Calu3 (cell line): ENCODE measurements around the gene NPBWR2. TPM values are rescaled to one million over a fixed set of nuclear protein-coding genes. Genes with fewer than 3 reads are reported as not detected.
"Not testable (repeated sequence)": the region's sequence is repeated elsewhere in the genome, so short reads cannot be mapped to it uniquely, and the experiment has no call there.

Source experiments
- BruUV-seq: library from RNA; stranded (reverse); fragments of 400-500 nt; replicated peaks from 2 replicates; lab custom pipeline; 2021; lab: Mats Ljungman, UMichigan
- CTCF ChIA-PET: fragments of 300-600 bp; sonication (Branson Sonifier 250); formaldehyde crosslinking; loops from one replicate; lab custom pipeline; 2022; ENCODE audit warnings: antibody characterized with exemption; lab: Charles Lee
- DNase-seq: peaks from one replicate; pipeline ENCODE4 v3.0.0; 2022
- H3K27ac Mint-ChIP-seq: one replicate; pipeline ENCODE4 v1.8.0; 2022; ENCODE audit warnings: mixed read lengths; ENCODE audit not compliant: unreplicated experiment
- H3K27me3 Mint-ChIP-seq: one replicate; pipeline ENCODE4 v1.8.0; 2022; ENCODE audit warnings: mixed read lengths; ENCODE audit not compliant: unreplicated experiment
- H3K36me3 Mint-ChIP-seq: one replicate; pipeline ENCODE4 v1.8.0; 2022; ENCODE audit warnings: mild to moderate bottlenecking, moderate library complexity, mixed read lengths; ENCODE audit not compliant: insufficient read depth, unreplicated experiment
- H3K4me1 Mint-ChIP-seq: one replicate; pipeline ENCODE4 v1.8.0; 2022; ENCODE audit warnings: mild to moderate bottlenecking, low read depth, mixed read lengths; ENCODE audit not compliant: unreplicated experiment
- H3K4me3 Mint-ChIP-seq: one replicate; pipeline ENCODE4 v1.8.0; 2022; ENCODE audit warnings: mild to moderate bottlenecking, low read depth, moderate library complexity, mixed read lengths; ENCODE audit not compliant: unreplicated experiment
- H3K9me3 Mint-ChIP-seq: one replicate; pipeline ENCODE4 v1.8.0; 2022; ENCODE audit warnings: low read depth, mixed read lengths; ENCODE audit not compliant: unreplicated experiment
- intact Hi-C: fragments of 100-400 bp; cut with micrococcal nuclease; formaldehyde crosslinking; loops from one replicate; pipeline ENCODE4 v1.10.0; 2022; ENCODE audit not compliant: unreplicated experiment
- total RNA-seq: library from RNA; stranded (reverse); gene quantifications from 2 replicates; pipeline ENCODE4 v1.2.3, GENCODE V29; 2022
- TF ChIP-seq, protein P1 (sequence below): fragments of 200-600 bp; IDR thresholded peaks from one replicate; pipeline ENCODE4 v1.8.0; 2022; ENCODE audit warnings: antibody characterized with exemption; ENCODE audit not compliant: unreplicated experiment

NPBWR2 gene
- total RNA-seq, 1 experiment from 2014 or later: not detected

- H3K4me1 Mint-ChIP-seq: peaks cover 8% of the 10 kb centered on the region
- BruUV-seq: no TSS peak
- H3K4me3 Mint-ChIP-seq: no peak overlapping the region
- H3K9me3 Mint-ChIP-seq: no peaks in the 10 kb centered on the region
- TF ChIP-seq, protein P1, sequence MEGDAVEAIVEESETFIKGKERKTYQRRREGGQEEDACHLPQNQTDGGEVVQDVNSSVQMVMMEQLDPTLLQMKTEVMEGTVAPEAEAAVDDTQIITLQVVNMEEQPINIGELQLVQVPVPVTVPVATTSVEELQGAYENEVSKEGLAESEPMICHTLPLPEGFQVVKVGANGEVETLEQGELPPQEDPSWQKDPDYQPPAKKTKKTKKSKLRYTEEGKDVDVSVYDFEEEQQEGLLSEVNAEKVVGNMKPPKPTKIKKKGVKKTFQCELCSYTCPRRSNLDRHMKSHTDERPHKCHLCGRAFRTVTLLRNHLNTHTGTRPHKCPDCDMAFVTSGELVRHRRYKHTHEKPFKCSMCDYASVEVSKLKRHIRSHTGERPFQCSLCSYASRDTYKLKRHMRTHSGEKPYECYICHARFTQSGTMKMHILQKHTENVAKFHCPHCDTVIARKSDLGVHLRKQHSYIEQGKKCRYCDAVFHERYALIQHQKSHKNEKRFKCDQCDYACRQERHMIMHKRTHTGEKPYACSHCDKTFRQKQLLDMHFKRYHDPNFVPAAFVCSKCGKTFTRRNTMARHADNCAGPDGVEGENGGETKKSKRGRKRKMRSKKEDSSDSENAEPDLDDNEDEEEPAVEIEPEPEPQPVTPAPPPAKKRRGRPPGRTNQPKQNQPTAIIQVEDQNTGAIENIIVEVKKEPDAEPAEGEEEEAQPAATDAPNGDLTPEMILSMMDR: no peak
- H3K27me3 Mint-ChIP-seq: peaks cover 60% of the 10 kb centered on the region
- H3K27ac Mint-ChIP-seq: no peak overlapping the region
- DNase-seq: no peak
- CTCF ChIA-PET: interaction anchor here (0.7 to 3.2 kb wide), 3 partner anchors 38 to 423 kb away, joined by 3 to 33 read pairs (median 11); no protein-coding TSS in a partner anchor
- H3K36me3 Mint-ChIP-seq: no peaks in the 10 kb centered on the region
- intact Hi-C loops: loop anchor here (5.0 kb wide), 2 partner anchors 39 to 84 kb away; partner anchors contain the start of genes C20orf204, LKAAEAR1 and OPRL1
Measured at GRCh38 chr20:64121586-64121985, 14.2 kb upstream of the NPBWR2 start.

DNA sequence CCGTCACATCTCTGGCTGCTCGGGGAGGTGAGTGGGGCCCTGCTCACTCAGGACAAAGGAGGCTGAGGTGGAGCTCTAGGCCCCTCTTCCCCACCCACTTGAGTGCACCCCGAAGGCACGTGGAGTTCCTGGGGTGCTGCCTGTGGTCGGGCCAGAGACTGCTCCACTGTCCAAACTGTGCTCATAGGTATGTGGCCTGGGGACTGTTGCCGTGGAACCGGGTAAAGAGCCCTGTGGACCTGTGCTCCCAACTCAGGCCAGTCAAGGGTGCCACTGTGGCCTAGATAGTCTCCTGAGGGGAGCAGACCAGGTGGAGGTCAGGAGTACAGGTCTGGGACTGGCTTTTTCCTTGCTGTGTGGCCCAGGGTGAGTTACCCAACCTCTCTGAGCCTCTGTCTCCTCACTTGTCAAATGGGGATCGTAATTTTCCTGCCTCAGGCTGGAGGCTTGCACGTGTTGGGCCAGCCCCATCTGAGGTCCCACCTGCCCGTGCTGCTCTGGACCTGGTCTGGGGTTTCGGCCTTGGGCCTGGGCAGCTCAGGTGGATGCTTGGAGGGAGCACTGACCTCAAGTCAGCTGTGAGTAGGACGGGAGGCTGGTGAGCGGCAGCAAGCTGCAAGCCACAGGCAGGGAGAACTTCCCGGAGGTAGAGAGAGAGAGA lies 12.4 kb upstream of the NPBWR2 start:
- no peak for DNase-seq
- Mint-ChIP-seq H3K27me3 (peaks cover 66% of the 10 kb centered on the region), H3K27ac (no peak overlapping the region), H3K4me1 (peaks cover 8% of the 10 kb centered on the region), H3K36me3 (no peaks in the 10 kb centered on the region), H3K9me3 (no peaks in the 10 kb centered on the region), H3K4me3 (peak overlapping the region; percentile 1)
- CTCF ChIA-PET: interaction anchor here (0.6 to 3.2 kb wide), 11 partner anchors 17 to 591 kb away, joined by 3 to 33 read pairs (median 4); partner anchors contain the start of genes OPRL1 and RGS19
- no TSS peak for BruUV-seq
- TF ChIP-seq, protein P1: no peak
- intact Hi-C loops: loop anchor here (5.0 kb wide), 2 partner anchors 38 to 83 kb away; partner anchors contain the start of genes C20orf204, LKAAEAR1 and OPRL1

GRCh38 chr20:64119301-64119680 lies 11.9 kb upstream of the NPBWR2 start:
- Mint-ChIP-seq H3K4me3 (no peak overlapping the region), H3K9me3 (no peaks in the 10 kb centered on the region), H3K27ac (no peak overlapping the region), H3K4me1 (peaks cover 8% of the 10 kb centered on the region), H3K36me3 (no peaks in the 10 kb centered on the region), H3K27me3 (peaks cover 66% of the 10 kb centered on the region)
- intact Hi-C loops: no loop called here
- no peak for DNase-seq
- TF ChIP-seq, protein P1: no peak
- CTCF ChIA-PET: interaction anchor here (1.7 to 3.2 kb wide), 3 partner anchors 36 to 581 kb away, joined by 6 to 33 read pairs (median 11); no protein-coding TSS in a partner anchor
- no TSS peak for BruUV-seq

DNA sequence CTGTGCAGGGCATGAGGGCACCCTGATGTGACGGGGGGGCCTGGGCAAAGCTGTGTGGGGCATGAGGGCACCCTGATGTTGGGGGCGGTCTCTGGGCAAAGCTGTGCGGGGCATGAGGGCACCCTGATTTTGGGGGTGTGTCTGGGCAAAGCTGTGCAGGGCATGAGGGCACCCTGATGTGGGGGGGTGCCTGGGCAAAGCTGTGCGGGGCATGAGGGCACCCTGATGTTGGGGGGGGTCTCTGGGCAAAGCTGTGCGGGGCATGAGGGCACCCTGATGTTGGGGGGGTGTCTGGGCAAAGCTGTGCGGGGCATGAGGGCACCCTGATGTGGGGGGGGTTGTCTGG lies 10.0 kb upstream of the NPBWR2 start:
- H3K27ac Mint-ChIP-seq, BruUV-seq, H3K4me1 Mint-ChIP-seq, DNase-seq, H3K36me3 Mint-ChIP-seq, H3K4me3 Mint-ChIP-seq, intact Hi-C loops, H3K9me3 Mint-ChIP-seq: not testable (repeated sequence)
- CTCF ChIA-PET: interaction anchor here (0.6 to 0.8 kb wide), 2 partner anchors 39 to 139 kb away, joined by 3 read pairs; no protein-coding TSS in a partner anchor
- peaks cover 66% of the 10 kb centered on the region for H3K27me3 Mint-ChIP-seq
